CD4-positive, alpha-beta T cell treated with Interleukin-1 beta for 1 hour (primary cell): Measurements from ENCODE around the gene SPDYE2B.
"Not testable (repeated sequence)": the region's sequence is repeated elsewhere in the genome, so short reads cannot be mapped to it uniquely, and the experiment has no call there.

Experiments used
- DNase-seq, 2 donors: peaks; one replicate each; pipeline ENCODE4 v3.0.0-alpha.2; 2020 to 2022

Gene SPDYE2B, protein sequence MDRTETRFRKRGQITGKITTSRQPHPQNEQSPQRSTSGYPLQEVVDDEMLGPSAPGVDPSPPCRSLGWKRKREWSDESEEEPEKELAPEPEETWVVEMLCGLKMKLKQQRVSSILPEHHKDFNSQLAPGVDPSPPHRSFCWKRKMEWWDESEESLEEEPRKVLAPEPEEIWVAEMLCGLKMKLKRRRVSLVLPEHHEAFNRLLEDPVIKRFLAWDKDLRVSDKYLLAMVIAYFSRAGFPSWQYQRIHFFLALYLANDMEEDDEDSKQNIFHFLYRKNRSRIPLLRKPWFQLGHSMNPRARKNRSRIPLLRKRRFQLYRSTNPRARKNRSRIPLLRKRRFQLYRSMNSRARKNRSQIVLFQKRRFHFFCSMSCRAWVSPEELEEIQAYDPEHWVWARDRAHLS

GRCh38 chr7:102649924-102650323 is at the start of gene SPDYE2B:
SPDYE2B (plus strand) TSS chr7:102650319; CDS start chr7:102652349, 2,030 bp downstream.
- not testable (repeated sequence) for DNase-seq

GRCh38 chr7:102602317-102602716 is 47.8 kb upstream of the SPDYE2B start:
- not testable (repeated sequence) for DNase-seq

GRCh38 chr7:102604431-102605145 is 45.5 kb upstream of the SPDYE2B start:
- not testable (repeated sequence) for DNase-seq

GRCh38 chr7:102606848-102607247 is 43.3 kb upstream of the SPDYE2B start:
- not testable (repeated sequence) for DNase-seq

GRCh38 chr7:102609734-102610133 is 40.4 kb upstream of the SPDYE2B start:
- DNase-seq, result not testable (repeated sequence)

DNA sequence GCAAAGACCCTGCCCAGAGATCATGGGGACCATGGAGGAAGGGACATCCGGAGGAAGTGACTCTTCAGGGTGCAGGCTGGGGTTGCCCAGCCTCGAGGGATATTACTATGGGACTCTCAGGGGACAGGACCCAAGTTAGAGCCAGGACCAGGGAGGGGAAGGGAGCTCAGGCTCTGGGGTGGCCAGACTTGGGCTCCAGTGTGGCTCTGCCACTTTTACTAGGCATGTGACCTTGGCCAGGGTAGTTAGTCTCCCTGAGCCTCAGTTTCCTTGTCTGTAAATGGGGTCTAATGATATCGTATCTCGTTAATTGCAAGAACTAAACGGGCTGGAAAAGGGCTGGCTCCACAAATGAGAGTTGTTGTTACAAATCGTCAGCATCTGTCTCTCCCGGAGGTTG is 39.7 kb upstream of the SPDYE2B start:
- not testable (repeated sequence) for DNase-seq

DNA sequence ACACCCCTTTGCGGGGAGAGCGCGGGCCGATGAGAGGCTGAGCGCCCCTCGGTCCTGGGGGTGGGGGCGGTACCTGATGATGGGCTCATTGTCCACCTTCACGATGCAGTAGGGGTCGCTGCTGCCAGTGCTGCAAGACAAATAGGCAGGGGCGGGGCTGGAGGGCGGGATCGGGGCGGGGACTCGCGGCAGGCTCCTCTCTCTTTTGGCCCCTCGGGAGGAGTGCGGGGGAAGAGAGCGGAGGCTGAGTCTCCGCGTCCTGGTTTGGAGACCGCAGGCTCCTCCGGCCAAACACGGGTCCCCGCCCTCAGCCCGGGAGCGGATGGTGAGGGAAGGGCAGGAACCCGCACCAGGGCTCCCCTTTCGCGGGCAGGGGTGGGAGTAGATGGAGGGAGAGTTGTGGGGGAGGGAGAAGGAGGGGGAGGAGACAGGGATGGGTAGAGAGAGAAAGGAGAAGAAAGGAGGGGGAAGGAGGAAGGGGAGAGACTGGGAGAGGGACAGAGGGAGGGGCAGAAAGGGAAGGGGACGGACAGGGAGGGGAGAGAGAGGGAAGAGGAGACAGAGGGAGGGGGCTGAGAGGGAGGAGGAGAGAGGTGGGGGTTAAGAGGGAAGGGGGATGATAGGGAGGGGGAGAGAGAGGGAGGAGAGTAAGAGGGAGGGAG is 39.0 kb upstream of the SPDYE2B start:
- DNase-seq, result not testable (repeated sequence)

DNA sequence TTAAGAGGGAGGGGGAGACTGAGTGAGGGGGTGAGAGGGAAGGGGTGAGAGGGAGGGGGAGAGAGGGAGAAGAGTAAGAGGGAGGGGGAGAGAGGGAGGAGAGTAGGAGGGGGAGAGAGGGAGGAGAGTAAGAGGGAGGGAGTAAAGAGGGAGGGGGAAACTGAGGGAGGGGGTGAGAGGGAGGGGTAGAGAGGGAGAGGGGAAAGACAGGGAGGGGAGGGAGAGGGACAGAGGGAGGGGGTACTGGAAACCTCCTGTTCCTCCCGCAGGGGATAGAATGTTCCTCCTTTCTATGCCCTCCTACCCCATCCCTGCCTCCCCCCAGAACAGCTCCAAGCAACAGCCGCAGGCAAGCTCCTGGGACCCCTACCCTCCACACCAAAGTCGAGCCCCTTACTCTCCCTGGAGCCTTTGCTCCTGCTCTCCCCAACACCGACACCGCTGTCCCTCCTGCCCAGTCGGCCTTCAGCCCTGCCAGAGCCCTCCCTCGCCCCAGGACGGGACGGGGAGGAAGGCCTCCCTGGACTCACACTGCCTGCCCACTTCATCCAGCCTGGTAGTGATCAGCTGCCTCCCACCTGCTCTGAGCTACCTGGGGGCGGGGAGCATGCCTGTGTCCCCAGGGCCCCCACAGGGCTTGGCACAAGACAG is 38.3 kb upstream of the SPDYE2B start:
- not testable (repeated sequence) for DNase-seq

GRCh38 chr7:102613575-102614345 is 36.4 kb upstream of the SPDYE2B start:
- DNase-seq, result not testable (repeated sequence)

GRCh38 chr7:102614346-102614697 is 35.8 kb upstream of the SPDYE2B start:
- DNase-seq, result not testable (repeated sequence)

DNA sequence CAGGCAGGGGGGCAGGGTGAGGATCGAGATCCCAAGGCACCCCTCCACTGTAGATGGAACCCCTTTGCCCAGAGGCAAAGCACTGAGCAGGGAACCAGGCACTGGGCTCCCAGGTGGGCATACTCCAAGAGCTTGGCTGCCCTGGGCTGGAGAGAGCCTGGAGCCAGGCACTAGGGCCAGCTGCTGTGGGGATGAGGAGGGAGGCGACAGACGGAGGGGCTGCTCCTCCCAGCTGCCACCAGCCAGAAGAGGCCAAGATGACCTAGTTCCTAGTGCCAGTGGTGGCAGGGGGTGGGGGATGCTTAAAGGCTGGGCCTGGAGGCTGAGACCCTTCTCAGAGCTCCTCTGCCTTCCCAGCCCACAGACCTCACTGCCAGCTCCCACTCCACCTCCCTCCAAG is 35.2 kb upstream of the SPDYE2B start:
- DNase-seq, result not testable (repeated sequence)

DNA sequence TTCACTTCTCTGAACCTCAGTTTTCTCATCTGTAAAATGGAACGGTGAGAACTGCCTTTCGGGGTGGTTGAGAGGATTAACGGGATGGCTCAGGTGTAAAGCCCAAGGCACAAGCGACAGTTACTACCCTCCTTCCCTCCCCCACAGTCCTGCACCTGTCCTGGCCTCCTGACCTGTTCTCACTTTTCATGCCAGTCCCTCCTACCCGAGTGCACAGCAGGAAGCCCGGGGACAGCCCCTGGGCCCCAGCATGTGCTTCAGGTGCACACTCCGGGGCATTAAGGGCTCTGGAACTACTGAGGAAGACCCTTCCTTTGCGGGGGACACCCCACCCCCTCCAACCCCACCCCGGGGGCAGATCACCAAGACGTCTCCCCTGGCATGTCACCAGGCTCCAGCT is 34.2 kb upstream of the SPDYE2B start:
- DNase-seq, result not testable (repeated sequence)

DNA sequence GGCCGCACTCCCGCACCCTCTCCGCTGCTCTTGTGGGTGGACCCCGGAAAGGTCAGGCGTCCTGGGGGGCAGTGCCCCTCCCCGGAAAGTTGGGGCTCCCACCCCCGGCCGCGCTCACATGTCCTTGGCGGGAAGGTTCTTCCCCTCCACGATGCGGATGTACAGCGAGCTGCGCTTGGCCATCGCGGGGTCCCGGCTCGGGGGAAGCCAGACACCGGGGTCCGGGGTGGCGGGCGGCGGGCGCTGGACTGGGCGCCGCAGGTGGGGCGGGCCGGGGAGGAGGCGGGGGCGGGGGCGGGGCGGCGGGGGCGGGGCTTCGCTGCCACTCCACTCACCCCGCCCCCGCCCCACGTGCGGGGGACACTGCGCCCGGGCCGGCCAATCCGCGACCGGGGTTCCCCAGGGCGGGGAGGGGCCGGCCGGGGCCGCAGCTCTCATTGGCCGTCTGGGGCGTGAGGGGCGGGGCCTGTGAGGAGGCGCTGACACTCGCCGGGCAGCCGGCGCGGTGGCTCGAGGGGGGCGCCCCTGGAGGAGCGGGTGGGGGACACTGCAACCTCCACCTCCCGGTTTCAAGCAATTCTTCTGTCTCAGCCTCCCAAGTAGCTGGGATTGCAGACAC is 33.5 kb upstream of the SPDYE2B start, which contains the start of gene RASA4:
RASA4 (minus strand) TSS at position 250 of the 619 bp plus-strand sequence; CDS start at position 183, 67 bp downstream.
- peak; percentile 4 to 51 for DNase-seq

DNA sequence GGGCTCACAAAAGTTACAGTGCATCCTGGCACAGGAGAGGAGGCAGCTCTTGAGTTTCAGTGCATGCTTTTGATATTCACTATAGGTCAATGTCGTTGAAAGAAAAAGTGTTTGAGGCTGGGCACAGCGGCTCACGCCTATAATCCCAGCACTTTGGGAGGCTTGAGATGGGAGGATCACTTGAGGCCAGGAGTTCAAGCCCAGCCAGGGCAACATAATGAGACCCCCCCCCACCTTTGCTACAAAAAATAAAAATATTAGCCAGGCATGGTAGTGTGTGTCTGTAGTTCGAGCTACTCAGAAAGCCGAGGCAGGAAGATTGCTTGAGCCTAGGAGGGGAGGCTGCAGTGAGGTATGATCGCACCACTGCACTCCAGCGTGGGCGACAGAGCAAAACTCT is 32.0 kb upstream of the SPDYE2B start:
- not testable (repeated sequence) for DNase-seq

DNA sequence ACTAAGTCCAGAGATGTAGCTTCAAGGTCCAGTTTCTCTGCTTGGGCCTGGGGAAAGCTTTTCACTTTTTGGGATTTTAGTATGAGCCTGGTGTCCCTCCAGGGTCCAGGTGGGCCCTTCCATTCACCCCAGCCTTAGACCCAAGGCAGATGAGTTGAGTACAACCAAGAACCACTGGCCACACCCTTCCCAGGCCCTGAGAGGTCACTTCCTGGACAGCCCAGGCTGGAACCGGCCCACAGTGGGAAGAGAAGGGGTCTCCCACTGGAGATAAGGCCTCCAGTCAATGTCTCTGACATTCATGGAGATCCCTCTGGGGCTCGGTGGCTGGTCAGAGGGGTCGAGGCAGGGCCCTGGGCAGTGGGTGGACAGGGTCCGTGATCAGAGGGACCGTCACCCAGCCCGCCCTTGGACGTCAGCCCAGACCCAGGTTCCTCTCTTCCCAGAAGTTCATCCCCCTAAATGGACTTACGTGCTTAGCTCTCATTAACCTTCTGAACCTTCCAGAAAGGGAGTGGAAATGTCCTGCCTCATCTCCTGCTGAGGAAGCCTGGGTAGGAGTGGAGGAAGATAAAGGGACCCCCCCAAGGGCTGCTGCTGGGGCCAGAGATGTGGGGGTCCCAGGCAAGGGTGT is 22.7 kb upstream of the SPDYE2B start:
- DNase-seq, result not testable (repeated sequence)

DNA sequence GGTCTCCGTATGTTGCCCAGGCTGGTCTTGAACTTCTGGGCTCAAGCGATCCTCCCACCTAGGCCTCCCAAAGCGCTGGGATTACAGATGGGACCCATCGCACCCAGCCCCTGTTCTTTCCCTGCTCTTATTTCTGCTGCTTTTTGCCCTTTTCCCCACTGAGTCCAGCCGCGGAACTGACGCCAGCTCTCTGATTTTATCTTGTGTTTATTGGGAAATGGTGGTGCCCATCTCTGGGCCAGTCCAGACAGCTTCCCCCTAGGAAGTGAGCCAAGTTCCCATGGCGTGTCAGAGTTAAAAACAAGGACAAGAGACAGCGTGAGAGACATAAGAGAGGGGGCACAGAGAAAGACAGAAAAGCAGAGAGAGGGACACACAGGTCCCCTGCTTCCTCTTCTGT is 19.5 kb upstream of the SPDYE2B start:
- not testable (repeated sequence) for DNase-seq

- DNase-seq, result not testable (repeated sequence)
Observed at GRCh38 chr7:102634299-102634698, 15.8 kb upstream of the SPDYE2B start.

GRCh38 chr7:102635354-102635753 is 14.8 kb upstream of the SPDYE2B start:
- not testable (repeated sequence) for DNase-seq

DNA sequence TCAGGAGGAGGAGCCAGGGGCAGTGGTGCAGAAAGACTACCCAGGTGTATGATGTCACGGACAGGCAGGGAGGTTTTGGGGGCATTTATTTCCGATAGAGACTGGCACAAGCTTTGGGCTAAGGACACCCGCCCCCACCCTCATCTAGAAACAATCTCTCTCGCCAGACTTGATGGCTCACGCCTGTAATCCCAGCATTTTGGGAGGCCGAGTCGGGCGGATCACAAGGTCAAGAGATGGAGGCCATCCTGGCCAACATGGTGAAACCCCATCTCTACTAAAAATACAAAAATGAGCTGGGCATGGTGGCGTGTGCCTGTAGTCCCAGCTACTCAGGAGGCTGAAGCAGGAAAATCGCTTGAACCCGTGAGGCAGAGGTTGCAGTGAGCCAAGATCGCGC is 13.2 kb upstream of the SPDYE2B start:
- not testable (repeated sequence) for DNase-seq

DNA sequence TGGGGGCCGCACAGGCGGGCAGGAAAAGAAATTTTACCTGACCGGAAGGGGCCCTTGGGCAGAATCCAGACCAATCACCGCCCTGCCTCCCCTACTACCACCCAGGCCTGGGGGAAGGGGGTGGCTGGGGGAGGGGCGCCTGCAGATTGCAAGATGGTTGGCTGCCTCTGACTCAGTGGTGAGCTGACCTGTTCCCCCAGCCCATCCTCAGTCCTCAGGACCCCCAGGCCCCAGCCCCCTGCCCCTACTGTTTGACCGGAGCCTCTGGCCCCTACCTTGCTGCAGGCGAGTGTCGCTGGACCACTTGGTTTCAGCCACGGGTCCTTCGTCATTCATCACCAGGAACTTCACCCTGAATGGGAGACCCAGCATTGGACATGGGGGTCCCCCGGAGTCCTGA is 11.3 kb upstream of the SPDYE2B start:
- not testable (repeated sequence) for DNase-seq

GRCh38 chr7:102642691-102643090 is 7.4 kb upstream of the SPDYE2B start, which contains the start of gene UPK3BL1:
UPK3BL1 (minus strand) TSS chr7:102642791; CDS start chr7:102642741, 50 bp downstream.
- not testable (repeated sequence) for DNase-seq
